HG02870 (cell line): ENCODE data around the gene PPRC1.
"Not testable (repeated sequence)": the region's sequence is repeated elsewhere in the genome, so short reads cannot be mapped to it uniquely, and the experiment has no call there.

Experiments
- ATAC-seq: cut with Tn5 transposase; IDR thresholded peaks from one replicate; pipeline ENCODE4 v1.9.1; 2021; ENCODE audit warnings: mild to moderate bottlenecking, moderate library complexity; ENCODE audit not compliant: unreplicated experiment

The PPRC1 gene

DNA sequence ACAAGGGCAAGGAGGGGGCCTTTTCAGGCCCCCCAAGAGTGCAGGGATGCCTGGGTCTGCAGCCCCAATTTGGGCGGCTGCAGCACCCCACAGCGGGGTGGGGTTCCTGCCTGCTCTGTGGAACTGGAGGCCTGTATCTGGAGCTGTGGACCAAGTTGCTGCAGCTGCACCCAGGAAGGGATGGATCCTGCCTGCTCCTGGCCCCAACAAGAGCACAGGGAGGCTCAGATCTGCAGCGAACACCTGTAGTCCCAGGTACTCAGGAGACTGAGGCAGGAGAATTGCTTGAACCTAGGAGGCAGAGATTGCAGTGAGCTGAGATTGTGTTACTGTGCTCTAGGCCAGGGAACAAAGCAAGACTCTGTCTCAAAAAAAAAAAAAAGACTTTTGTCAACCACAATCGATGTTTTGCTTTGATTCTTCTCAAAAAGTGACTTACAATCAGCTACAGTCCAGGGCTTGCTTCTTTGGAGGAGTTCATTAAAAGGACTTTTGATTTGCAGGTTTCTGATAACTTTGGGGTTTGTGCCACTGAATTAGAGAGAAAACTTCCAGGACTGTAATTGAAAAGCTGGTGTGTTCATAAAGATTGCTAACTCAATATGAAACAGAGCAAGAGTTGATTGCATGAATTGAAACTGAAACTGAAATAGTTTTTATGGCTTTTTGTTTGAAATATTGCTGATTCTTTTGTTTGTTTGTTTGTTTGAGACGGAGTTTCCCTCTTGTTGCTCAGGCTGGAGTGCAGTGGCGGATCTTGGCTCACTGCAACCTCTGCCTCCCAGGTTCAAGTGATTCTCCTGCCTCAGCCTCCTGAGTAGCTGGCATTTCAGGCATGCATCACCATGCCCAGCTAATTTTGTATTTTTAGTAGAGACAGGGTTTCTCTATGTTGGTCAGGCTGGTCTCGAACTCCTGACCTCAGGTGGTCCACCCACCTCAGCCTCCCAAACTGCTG, 56.4 kb downstream of the PPRC1 start:
- ATAC-seq, result not testable (repeated sequence)

GRCh38 chr10:102191956-102192355, 59.1 kb downstream of the PPRC1 start:
- ATAC-seq, result no peak

DNA sequence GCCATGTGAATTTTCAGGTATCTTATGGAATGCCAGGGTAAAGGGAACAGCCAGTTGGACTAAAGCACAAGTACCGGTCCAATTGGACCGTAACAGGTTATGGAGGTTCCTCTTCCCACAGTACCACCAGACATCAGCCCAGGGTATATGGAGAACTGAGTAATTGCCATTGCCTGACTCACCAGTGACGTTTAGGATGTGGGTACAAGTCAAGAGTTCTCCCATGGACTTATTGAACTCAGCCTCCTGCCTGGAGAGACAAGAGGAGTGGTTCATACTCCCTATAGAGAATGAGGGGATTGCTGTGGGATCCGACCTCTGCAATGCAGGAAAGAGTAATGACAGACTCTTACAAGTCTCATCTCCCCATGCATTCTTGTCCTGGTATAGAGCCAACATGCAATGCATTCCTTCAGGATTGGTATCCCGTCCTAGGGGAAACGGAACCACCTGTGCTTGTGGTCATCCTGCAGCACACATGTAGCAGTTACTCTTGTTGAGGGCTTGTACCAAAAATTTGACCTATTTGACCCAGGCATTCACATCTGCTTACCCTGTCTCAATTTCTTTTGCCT, 62.5 kb downstream of the PPRC1 start:
- no peak for ATAC-seq

DNA sequence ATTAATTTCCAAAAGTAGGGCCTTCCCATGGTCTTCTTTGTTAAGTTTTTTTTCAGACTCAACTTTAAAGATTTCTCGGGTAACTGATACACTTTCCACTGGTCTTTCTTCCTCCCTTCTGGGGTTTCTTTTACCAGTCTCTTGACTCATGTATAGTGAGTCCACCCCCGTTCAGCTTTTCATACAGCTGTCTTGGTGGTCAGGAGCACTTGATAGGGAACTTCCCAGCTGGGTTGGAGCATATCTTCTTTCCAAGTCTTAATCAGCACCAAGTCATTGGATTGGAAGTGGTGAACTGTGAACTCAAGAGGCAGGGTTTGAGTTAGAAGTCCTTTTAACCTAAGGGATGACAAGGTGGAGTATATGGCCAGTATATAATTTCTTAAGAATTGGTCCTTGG, 64.1 kb downstream of the PPRC1 start:
- no peak for ATAC-seq

GRCh38 chr10:102198027-102198426, 65.2 kb downstream of the PPRC1 start:
- ATAC-seq, result no peak
